Measurements from ENCODE around the gene AGO4.
"Not testable (repeated sequence)": the region's sequence is repeated elsewhere in the genome, so short reads cannot be mapped to it uniquely, and the experiment has no call there.

The AGO4 gene

DNA sequence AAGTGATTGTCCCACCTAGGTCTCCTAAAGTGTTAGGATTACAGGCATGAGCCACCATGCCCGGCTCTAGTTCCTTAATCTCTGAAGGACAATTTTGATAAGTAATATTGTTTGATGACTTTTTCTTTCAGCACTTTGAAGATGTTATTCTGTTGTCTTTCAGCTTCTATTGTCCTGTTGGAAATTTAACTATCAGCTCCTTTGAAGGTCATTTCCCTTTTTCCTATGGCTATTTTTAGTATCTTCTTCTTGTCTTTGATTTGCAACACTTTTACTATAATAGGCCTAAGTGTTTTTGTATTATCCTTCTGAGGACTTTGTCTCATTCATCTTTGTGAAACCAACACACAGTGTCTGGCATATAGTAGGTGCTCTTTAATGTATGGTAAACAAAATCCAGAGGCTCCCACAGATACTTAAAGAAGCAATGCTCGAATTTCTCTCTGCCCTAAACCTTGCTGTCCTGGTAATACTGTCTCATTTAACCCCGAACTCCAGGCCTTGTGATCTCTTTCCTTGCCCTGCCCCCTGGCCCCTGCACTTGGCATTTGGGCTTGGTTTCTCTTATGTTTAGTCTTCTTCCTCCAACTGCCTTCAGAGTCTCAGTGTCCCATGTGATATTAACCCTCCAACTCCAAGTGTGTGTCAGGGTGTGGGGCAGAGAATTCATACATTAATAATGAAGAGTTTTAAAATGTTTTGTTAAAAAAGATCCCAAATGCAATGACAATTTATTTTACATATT, 56.2 kb downstream of the AGO4 start:
- no peak for DNase-seq (ENCODE audit: low read depth)

DNA sequence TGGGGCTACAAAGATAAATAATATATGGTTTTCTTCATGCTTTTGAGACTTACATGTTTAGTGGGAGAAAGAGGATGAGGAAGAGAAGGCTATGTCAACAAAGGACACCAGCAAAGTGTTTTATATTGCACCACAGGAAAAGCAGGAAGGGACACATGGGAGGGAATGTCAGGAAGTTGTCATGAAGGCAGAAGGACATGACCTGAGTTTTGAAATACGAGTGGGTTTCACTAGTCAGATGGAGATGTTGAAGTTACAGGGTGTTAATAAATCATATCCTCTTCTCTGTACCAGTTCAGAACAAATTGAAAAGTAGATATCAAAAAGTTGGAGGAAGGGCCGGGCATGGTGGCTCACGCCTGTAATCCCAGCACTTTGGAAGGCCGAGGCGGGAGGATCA, 57.0 kb downstream of the AGO4 start:
- DNase-seq (ENCODE audit: low read depth) = no peak

DNA sequence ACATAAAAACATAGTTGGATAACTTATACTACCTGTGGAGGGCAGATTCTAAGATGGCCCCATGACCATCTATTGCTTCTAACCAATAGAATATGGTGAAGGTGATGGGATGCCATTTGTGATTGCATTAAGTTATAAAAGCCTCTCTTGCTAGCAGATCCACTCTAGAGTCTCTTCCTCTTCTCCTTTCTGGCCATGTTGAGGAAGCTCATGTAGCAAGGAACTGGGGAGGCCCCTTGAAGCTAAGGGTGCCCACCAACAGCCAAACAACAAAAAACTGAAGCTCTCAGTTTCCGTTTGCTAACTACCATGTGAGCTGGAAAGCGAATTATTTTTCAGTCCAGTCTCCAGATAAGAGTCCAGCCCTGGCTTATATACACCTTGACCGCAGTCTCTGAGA, 59.2 kb downstream of the AGO4 start:
- no peak for DNase-seq (ENCODE audit: low read depth)

DNA sequence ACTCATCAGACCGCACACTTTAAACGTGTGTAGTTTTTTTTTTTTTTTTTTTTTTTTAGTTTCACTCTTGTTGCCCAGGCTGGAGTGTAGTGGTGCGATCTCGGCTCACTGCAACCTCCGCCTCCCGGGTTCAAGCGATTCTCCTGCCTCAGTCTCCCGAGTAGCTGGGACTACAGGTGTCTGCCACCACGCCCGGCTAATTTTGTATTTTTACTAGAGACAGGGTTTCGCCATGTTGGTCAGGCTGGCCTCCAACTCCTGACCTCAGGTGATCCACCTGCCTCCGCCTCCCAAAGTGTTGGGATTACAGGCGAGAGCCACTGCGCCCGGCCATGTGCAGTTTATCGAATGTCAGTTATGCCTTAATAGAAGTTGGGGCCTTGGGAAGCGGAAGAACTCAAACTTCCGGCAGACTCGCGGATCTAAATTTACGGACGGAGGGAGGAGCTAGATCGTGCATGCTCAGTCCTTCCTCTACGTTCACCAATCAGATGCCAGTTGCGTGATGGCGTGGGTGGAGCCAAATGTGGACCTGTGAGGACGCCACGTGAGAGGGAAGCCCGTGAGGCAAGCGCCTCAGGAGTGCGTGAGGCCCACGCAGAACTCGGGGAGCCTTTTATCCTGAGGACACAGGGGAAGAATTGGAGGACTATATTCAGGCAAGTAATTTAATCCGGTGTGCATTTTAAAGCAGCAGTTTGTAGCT, 61.6 kb downstream of the AGO4 start:
- not testable (repeated sequence) for DNase-seq (ENCODE audit: low read depth)

DNA sequence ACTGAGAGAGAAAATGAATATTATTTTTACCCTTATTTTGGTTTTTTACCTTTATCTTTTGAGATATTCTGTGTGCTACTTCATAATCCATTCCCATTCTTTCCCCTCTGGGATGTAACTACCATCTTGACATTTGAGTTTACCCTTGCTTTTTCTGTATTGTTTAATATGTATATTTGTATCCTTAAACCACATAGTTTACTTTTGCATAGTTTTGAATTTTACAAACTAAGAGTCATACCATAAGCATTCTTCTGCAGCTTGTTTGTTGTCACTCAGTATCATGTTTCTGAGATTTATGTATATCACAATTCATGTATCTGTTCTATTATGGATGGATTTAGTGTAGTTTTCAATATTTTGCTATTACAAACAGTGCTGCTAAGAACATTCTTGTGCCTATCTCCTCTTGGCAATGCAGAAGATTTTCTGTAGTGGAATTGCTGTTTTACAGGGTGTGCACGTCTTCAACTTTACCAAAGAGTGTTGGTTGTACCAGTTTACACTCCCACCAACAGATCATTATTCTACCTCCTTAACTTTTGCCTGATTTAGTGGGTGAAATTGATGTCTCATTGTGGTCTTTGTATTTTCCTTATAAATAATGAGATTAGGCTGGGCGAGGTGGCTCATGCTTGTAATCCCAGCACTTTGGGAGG, 63.0 kb downstream of the AGO4 start:
- DNase-seq (ENCODE audit: low read depth) = no peak

DNA sequence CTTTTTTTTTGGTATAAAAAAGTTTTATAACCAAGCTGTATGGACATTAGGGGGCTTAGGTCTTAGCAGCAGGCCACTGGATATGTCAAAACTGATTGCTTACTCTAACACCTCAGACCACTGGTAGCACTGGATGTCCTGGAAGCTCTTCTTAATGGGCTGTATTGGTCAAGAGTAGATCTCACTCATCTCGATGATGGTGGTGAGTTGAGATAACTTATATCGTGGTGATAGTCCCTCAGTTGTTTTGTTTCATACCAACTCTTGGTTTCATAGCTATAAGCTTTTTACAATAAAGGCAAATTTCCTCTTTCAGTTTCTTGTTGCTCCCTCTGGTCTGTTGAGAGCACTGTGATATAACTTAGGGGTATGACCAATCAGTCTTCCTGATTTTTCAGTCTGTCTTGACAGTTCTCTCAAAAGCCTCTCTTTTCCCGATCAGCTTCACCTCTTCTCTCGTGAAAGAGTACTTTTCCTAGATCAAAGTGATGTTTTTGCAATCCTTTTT, 65.5 kb downstream of the AGO4 start:
- no peak for DNase-seq (ENCODE audit: low read depth)

DNA sequence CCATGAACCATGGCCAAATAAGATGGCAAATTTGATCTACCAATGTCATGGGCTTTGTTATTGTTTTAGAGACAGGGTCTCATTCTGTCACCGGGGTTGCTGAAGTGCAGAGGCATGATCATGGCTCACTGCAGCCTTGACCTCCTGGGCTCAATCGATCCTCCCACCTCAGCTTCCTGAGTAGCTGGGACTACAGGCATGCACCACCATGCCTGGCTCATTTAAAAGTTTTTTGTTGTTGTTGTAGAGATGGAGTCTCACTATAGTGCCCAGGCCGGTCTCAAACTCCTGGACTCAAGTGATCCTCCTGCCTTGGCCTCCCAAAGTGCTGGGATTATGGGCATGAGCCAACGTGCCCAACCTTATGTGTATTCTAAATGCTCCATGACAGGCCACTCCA, 66.3 kb downstream of the AGO4 start:
- DNase-seq (ENCODE audit: low read depth) = not testable (repeated sequence)

DNA sequence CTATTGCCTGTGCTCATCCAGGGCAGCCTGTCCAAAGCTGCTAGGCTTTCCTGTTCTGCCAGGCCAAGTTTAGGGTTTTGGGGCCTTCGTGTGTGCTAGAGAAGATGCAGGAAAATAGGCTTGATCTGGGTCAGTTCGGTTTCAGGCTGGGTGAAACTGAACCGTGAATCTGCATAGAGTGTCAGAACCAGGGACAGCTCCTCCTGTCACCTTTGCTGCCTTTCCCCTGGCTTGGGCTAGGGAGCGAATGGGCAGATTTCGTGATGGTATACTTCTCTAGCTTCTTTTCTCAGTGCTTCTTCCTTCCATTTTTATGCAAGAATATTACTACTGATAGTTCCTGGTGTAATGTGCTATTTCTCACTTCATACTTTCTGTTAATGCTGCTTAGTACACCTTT, 69.2 kb downstream of the AGO4 start:
- no peak for DNase-seq (ENCODE audit: low read depth)

DNA sequence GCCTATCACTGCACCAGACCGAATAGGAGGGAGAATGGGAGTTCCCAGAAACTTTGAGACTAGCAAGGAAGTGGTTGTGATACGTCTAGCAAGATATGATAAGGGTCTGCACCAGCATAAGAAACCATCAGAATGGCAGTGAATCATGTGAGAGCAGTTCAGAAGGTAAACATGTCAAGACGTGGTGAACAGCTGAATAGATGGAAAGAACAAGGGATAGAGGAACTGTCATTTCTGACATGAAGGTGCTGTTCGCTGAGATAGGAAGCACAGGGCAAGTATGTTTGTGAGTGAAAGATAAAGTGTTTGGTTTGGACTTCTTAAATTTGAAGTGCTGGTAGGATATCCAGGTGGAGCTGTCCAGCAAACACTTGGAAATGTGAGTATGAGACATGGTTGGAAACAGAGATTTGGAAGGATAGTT, 74.0 kb downstream of the AGO4 start:
- peak; percentile 60 for DNase-seq (ENCODE audit: low read depth)

DNA sequence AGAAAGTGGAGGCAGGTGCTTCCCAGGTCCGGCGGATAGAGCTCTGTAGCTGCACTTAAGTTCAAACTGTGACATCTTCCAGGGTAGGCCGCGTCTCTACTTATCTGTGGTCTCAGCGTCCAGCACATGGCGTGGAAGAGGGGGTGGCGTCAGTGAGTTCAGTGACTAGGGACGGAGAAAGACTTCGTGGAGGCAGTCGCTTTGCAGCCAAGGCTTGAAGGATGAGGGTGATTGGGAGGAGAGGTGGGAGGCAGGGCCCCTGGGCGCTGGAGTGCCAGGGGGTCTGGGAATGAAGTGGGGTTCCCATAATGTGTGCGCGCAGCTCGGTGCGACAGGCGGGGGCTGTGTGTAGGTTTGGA, 74.7 kb downstream of the AGO4 start:
- no peak for DNase-seq (ENCODE audit: low read depth)

DNA sequence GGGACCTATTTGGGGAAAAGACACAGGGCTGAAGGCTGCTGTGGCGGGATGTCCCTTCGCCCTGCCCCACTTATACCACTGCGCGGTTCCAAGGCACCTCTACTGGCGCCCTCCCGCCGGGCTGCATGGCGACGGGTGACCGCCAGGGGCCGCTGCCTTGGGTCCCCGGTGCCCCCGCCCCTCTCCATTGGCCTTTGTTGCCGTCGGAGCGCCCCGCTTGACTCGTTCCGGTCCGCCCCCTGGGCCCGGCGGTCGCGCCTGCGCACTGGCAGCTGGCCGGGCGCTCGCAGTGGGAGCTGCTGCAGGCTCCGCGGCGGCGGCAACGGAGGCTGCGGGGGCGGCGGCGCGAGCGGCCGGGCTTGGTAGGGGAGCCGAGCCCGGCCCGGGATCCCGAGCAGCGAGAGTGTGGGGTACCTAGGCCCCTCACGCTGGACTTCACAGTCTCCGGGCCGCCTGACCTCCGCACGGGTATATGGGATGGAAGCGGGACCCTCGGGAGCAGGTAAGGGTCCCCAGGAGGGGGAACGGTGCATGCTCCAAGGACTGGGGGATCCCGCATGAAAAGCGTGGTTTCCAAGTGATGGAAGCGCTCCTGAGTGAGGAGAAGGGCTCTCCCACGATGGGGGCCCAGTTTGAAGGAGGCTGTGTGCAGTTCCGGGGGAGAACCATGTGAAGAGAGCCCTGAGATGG, 75.3 kb downstream of the AGO4 start, which contains the start of gene AGO1:
AGO1 (plus strand) TSS at position 265 of the 690 bp plus-strand sequence; CDS start at position 478, 213 bp downstream.
- DNase-seq (ENCODE audit: low read depth) = peak; percentile 86

DNA sequence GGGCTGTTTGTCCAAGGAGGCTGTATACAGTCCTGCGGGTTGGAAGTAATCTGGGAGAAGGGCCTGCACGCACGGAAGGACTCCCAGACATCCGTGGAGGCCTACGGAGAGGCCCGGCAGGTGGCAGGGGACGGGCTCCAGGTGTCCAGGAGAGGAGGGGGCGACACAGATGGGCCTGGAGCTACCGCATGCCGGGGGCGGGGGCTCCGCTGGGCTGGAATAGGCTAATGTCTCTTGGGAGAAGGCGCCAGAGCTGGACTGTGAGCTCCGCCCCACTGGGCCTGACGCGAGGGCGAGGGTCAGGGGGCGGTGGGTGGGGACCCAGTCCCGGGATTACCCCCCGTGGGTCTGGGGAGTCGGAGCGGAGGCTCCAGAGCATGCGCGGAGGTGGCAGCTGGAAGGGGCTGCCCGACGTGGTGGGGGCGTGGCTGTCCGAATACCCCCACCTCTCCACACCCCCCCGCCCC, 75.9 kb downstream of the AGO4 start:
- no peak for DNase-seq (ENCODE audit: low read depth)

DNA sequence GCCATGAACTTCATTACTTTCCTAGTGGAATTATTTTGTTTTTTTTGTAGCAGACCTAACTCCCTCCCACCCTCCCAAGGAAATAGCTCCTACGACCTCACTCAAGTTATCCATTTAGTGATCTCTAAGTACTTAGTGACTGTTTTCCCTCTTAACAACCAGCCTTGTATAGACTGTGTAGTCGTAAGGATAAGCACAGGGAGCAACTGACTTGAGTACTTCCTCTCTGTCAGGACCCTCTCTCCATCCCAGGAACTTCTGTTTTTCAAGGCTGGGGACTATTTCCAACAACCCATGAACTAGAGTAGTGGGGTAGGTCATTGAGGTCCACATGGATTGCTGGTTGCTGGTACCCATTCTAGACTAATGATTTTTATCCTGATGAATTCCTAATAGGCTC, 77.1 kb downstream of the AGO4 start:
- DNase-seq (ENCODE audit: low read depth) = no peak

DNA sequence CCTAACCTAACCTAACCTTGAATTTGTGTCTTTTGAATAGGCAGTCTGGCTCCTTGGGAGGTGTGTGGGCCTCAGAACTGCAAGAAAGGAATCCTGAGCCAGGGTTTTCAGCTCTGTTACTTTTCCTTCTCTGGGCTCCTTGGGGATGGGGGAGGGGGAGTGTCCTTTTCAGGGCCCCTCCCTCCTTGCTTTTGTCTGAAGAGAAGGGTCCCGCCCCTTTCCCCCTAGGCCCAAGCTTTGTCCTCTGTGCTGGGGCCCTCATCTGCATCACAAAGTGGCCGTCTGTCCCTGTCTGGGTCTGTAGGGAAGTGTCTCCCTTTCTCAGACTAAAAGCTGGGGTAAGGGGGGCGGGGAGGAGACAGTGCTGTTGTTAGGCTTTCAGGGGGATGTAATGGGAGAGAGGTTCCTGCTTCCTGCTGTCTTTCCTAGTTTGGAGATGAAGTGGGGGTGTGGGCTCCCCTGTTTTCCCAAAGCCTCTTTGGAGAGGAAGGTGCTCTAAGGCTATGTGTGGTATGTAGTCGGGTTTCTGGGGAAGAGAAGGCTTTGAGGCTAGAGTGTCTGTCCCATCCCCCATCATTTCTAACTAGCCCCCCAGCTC, 78.2 kb downstream of the AGO4 start:
- DNase-seq (ENCODE audit: low read depth) = no peak

DNA sequence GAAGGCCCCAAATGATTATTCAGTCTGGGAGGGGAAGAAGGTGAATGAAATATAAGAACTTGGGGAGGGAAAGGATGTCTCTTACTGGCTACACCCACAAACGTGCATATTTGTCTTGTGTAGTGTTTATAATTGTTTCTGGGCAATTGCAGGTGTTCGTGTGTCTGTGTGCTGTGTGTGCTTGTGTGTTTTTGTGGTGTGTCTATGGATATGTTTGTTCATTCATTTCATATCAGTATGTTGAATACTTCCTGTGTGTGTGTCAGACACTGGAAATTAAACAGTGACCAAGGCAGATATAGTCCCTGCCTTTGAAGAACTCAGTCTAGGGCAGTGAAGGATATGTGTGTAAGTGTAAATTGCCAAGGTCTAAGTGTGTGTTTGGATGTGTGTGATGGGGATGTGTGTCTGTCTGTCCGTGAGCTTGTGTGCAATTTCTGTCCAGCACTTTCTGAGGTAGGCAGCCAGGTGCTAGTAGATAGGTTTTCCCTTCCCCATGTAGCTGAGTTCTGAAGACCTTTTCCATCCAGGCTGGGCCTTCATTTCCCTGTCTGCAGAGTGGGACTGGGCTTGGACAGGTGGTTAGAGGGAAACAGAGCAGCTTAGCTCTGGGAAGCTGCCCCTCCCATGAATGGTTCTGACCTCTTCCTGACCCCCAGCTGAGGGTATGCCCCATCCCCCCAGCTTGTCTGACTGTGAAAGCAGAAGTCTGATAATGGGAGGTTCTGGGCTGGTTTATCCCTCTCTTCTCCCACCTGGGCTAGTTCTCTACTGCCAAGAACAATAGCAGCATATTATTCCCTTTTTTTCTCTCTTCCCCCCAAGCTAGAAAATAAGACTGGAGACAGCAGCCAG, 79.0 kb downstream of the AGO4 start:
- no peak for DNase-seq (ENCODE audit: low read depth)

DNA sequence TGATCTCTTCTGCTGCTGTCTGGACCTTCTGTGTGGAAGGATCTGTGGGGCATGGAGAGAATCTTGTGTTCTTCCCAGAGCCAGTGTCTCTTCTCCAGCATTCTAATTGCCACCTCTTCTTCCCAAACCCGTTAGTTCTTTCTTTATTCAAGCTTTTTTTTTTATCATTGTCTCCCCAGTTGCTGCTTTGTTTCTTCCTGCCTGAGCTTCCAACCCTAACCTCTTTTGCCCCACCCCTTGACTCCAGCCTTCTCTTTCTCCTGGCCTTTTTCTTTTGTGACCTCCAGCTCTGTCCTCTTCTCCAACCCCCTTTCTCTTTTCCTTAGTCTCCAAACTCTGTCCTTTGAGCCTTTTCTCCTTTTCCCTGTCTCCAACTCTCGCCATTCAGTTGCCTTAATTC, 79.7 kb downstream of the AGO4 start:
- DNase-seq (ENCODE audit: low read depth) = no peak

DNA sequence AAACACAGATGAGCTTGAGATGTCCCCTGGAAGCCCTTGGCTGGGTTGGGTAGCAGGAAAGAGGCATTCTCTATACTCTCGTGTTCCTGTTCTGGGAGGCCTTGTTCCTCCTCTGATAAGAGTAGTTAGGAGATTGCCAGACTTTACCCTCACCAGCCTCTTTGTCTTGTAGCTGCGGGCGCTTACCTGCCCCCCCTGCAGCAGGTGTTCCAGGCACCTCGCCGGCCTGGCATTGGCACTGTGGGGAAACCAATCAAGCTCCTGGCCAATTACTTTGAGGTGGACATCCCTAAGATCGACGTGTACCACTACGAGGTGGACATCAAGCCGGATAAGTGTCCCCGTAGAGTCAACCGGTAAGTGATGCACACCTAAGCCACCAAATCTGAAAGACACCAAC, 80.4 kb downstream of the AGO4 start:
- DNase-seq (ENCODE audit: low read depth) = no peak

DNA sequence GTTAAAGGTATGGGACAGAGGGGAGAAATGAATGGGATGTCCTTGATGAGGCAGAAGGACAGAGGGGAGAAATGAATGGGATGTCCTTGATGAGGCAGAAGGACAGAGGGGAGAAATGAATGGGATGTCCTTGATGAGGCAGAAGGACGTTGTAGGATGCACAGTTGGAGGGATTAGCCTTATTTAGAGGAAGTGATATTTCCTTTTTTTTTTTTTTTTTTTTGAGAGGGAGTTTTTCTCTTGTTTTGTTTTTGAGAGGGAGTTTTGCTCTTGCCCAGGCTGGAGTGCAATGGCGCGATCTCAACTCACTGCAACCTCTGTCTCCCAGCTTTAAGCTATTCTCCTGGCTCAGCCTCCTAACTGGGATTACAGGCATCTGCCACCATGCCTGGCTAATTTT, 81.2 kb downstream of the AGO4 start:
- DNase-seq (ENCODE audit: low read depth) = not testable (repeated sequence)

DNA sequence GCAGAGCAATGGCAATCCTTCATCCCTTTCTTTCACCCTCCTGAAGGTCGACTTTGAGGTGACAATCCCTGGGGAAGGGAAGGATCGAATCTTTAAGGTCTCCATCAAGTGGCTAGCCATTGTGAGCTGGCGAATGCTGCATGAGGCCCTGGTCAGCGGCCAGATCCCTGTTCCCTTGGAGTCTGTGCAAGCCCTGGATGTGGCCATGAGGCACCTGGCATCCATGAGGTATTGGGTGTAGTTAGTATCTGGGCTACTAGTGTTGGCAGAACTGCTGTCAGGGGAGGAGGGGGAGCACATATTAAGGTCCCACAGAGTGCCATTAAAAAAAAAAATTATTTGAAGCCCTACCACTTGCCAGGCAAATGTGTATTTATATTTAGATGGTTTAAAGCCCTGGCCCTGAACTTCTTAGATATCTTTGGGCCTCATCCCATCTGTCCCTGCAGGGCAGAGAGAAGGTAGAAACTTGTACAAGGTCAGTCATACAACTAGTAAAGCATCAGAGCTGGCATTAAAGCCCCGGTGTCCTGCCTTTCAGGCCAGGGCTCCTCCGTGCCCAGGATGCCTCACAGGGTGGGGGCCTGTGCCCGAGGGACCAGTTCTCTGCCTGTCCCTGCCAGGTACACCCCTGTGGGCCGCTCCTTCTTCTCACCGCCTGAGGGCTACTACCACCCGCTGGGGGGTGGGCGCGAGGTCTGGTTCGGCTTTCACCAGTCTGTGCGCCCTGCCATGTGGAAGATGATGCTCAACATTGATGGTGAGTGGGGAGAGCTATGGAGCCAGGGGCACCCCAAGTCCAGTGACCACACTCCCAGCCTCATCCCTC, 85.4 kb downstream of the AGO4 start:
- DNase-seq (ENCODE audit: low read depth) = no peak

DNA sequence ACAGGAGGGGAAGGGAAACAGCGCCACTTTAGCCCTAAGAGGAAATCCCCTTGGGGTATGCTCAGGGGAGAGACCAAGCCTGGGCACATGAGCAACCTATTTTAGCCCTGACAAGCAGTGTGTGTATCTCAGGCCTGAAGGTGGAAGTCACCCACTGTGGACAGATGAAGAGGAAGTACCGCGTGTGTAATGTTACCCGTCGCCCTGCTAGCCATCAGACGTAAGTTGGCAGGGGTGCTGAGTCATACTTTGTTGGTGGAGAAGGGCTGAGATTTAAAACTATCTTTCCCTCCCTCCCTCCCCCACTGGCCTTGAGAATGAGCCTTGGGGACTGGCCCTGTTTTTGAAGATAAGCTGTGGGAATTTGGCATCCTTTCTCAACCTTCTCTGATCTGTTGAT, 86.4 kb downstream of the AGO4 start:
- DNase-seq (ENCODE audit: low read depth) = peak; percentile 77
